WTC11 (cell line): ENCODE results near the gene AHNAK. TPM values are rescaled to one million over a fixed set of nuclear protein-coding genes. Genes with fewer than 3 reads are reported as not detected.

Source experiments
- ATAC-seq: fragments of 200-7000 bp; cut with Tn5 transposase; 2 replicates; pipeline ENCODE4 v1.10.0; 2021; ENCODE audit warnings: mild to moderate bottlenecking, moderate library complexity
- CTCF ChIA-PET: fragments of 300-600 bp; sonication (Branson Sonifier 250); formaldehyde crosslinking; loops from one replicate; lab custom pipeline; 2021; ENCODE audit warnings: antibody characterized with exemption; lab: Charles Lee
- POLR2A ChIA-PET: fragments of 350-600 bp; sonication (Branson Sonifier 250); formaldehyde crosslinking; loops from one replicate; lab custom pipeline; 2021; ENCODE audit warnings: antibody characterized with exemption; lab: Charles Lee
- DNase-seq: peaks from one replicate; pipeline ENCODE4 v3.0.0; 2021; ENCODE audit warnings: low spot score
- H3K27ac Mint-ChIP-seq: 2 replicates; pipeline ENCODE4 v1.8.0; 2021; ENCODE audit warnings: mixed read lengths
- H3K27me3 Mint-ChIP-seq: 2 replicates; pipeline ENCODE4 v1.8.0; 2021; ENCODE audit warnings: low read depth, mild to moderate bottlenecking, moderate library complexity, mixed read lengths
- H3K36me3 Mint-ChIP-seq: 2 replicates; pipeline ENCODE4 v1.8.0; 2021; ENCODE audit warnings: mixed read lengths
- H3K4me1 Mint-ChIP-seq: 2 replicates; pipeline ENCODE4 v1.8.0; 2022; ENCODE audit warnings: mixed read lengths
- H3K4me3 Mint-ChIP-seq: 2 replicates; pipeline ENCODE4 v1.8.0; 2021; ENCODE audit warnings: mild to moderate bottlenecking, moderate library complexity, mixed read lengths
- H3K9me3 Mint-ChIP-seq: 2 replicates; pipeline ENCODE4 v1.8.0; 2021; ENCODE audit warnings: mixed read lengths
- CBFB ChIP-seq: sonication (generic); formaldehyde crosslinking; IDR thresholded peaks from 2 replicates; pipeline ENCODE4 v1.8.1; 2022; ENCODE audit warnings: mild to moderate bottlenecking, low read depth, missing genetic modification reagents
- CREM ChIP-seq: sonication (generic); formaldehyde crosslinking; IDR thresholded peaks from 2 replicates; pipeline ENCODE4 v1.8.1; 2022; ENCODE audit warnings: mild to moderate bottlenecking, missing genetic modification reagents, moderate library complexity
- GABPB1 ChIP-seq: sonication (generic); formaldehyde crosslinking; IDR thresholded peaks from 2 replicates; pipeline ENCODE4 v1.8.1; 2023; ENCODE audit warnings: mild to moderate bottlenecking, missing genetic modification reagents
- IRF2 ChIP-seq: sonication (generic); formaldehyde crosslinking; IDR thresholded peaks from 2 replicates; pipeline ENCODE4 v1.8.0; 2022; ENCODE audit warnings: low read depth, missing genetic modification reagents, borderline replicate concordance
- JUN ChIP-seq: sonication (generic); formaldehyde crosslinking; IDR thresholded peaks from 2 replicates; pipeline ENCODE4 v1.8.0; 2023; ENCODE audit warnings: mild to moderate bottlenecking, missing genetic modification reagents
- TP53 ChIP-seq: sonication (generic); formaldehyde crosslinking; IDR thresholded peaks from 2 replicates; pipeline ENCODE4 v1.8.1; 2023; ENCODE audit warnings: mild to moderate bottlenecking, missing genetic modification reagents
- ZNF396 ChIP-seq: fragments of 250-450 bp; sonication (Bioruptor Pico); IDR thresholded peaks from 2 replicates; pipeline ENCODE4 v1.8.0; 2021; ENCODE audit warnings: mild to moderate bottlenecking, moderate library complexity, borderline replicate concordance
- ZNF423 ChIP-seq: fragments of 250-450 bp; sonication (Bioruptor Pico); IDR thresholded peaks from 2 replicates; pipeline ENCODE4 v2.1.2; 2022; ENCODE audit warnings: mild to moderate bottlenecking, moderate library complexity
- total RNA-seq: library from RNA; stranded (reverse); gene quantifications from 3 replicates; pipeline ENCODE4 v1.2.3, GENCODE V29; 2021
- TF ChIP-seq, protein P1 (sequence below): sonication (generic); formaldehyde crosslinking; IDR thresholded peaks from 2 replicates; pipeline ENCODE4 v1.8.1; 2022; ENCODE audit warnings: missing genetic modification reagents, borderline replicate concordance
- TF ChIP-seq, protein P2 (sequence below): sonication (generic); formaldehyde crosslinking; IDR thresholded peaks from 2 replicates; pipeline ENCODE4 v1.8.0; 2023; ENCODE audit warnings: mild to moderate bottlenecking, missing genetic modification reagents
- TF ChIP-seq, protein P3 (sequence below): fragments of 250-450 bp; sonication (Bioruptor Pico); IDR thresholded peaks from 2 replicates; pipeline ENCODE4 v1.9.0; 2021; ENCODE audit warnings: moderate library complexity, mild to moderate bottlenecking, inconsistent platforms, borderline replicate concordance
- TF ChIP-seq, protein P4 (sequence below): sonication (generic); formaldehyde crosslinking; IDR thresholded peaks from 2 replicates; pipeline ENCODE4 v1.8.1; 2023; ENCODE audit warnings: mild to moderate bottlenecking, missing genetic modification reagents, moderate library complexity
- TF ChIP-seq, protein P5 (sequence below): sonication (generic); formaldehyde crosslinking; IDR thresholded peaks from 2 replicates; pipeline ENCODE4 v1.8.1; 2023; ENCODE audit warnings: mild to moderate bottlenecking, missing genetic modification reagents, moderate library complexity
- TF ChIP-seq, protein P6 (sequence below): fragments of 250-450 bp; sonication (Bioruptor Pico); conservative IDR thresholded peaks from 2 replicates; pipeline ENCODE4 v1.9.0; 2021; ENCODE audit warnings: mild to moderate bottlenecking
- TF ChIP-seq, protein P7 (sequence below): sonication (generic); formaldehyde crosslinking; conservative IDR thresholded peaks from 2 replicates; pipeline ENCODE4 v1.8.1; 2022; ENCODE audit warnings: mild to moderate bottlenecking, missing genetic modification reagents

AHNAK gene
- total RNA-seq, 1 experiment from 2014 or later, result 21.0 TPM

DNA sequence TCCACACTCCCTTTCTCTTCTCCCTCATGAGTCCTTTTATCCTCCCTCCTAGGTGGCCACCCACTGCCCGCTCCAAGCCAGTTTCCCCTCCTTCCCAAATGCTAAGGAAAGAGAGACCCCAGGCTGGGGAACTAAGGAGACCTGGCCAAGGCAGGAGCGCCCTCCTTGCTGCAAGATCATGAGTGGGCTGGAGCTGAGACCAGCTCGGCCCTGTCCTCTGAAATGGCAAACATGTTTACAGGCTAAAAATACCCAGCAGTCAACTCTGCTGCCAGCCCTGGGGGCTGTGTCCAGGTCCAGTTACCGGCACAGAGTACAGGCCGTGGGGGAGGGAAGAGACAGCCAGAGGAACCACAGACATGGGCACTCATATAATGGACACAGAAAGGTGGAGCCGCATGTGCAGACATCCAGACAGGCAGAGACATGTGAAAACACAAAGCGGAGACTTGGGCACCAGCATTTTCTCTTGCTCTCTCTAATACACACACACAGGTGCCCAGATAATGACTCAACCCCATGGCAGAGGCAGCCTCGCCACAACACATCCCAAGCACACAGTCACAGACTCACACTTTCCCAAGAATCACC is 1.2 kb upstream of the AHNAK start:
- CTCF ChIA-PET, result interaction anchor here (1.8 to 13.3 kb wide), 4 partner anchors 8 to 154 kb away, joined by 4 to 552 read pairs (median 295); partner anchors contain the start of gene SCGB1A1
- DNase-seq (no peak), ATAC-seq (no peak)
- POLR2A ChIA-PET, result interaction anchor here (1.5 to 2.2 kb wide), 2 partner anchors 123 to 153 kb away, joined by 5 to 6 read pairs; no protein-coding TSS in a partner anchor
- Mint-ChIP-seq H3K9me3 (no peaks in the 10 kb centered on the region), H3K36me3 (no peaks in the 10 kb centered on the region), H3K27me3 (peaks cover 77% of the 10 kb centered on the region), H3K4me3 (peak overlapping the region; percentile 82), H3K4me1 (peaks cover 48% of the 10 kb centered on the region), H3K27ac (no peak overlapping the region)
- TF ChIP-seq ZNF423, result no peak
- TF ChIP-seq, protein P1, sequence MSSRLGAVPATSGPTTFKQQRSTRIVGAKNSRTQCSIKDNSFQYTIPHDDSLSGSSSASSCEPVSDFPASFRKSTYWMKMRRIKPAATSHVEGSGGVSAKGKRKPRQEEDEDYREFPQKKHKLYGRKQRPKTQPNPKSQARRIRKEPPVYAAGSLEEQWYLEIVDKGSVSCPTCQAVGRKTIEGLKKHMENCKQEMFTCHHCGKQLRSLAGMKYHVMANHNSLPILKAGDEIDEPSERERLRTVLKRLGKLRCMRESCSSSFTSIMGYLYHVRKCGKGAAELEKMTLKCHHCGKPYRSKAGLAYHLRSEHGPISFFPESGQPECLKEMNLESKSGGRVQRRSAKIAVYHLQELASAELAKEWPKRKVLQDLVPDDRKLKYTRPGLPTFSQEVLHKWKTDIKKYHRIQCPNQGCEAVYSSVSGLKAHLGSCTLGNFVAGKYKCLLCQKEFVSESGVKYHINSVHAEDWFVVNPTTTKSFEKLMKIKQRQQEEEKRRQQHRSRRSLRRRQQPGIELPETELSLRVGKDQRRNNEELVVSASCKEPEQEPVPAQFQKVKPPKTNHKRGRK (CRISPR knock-in tag), result no peak
- no peak for TF ChIP-seq CBFB (CRISPR knock-in tag)
- TF ChIP-seq, protein P2, sequence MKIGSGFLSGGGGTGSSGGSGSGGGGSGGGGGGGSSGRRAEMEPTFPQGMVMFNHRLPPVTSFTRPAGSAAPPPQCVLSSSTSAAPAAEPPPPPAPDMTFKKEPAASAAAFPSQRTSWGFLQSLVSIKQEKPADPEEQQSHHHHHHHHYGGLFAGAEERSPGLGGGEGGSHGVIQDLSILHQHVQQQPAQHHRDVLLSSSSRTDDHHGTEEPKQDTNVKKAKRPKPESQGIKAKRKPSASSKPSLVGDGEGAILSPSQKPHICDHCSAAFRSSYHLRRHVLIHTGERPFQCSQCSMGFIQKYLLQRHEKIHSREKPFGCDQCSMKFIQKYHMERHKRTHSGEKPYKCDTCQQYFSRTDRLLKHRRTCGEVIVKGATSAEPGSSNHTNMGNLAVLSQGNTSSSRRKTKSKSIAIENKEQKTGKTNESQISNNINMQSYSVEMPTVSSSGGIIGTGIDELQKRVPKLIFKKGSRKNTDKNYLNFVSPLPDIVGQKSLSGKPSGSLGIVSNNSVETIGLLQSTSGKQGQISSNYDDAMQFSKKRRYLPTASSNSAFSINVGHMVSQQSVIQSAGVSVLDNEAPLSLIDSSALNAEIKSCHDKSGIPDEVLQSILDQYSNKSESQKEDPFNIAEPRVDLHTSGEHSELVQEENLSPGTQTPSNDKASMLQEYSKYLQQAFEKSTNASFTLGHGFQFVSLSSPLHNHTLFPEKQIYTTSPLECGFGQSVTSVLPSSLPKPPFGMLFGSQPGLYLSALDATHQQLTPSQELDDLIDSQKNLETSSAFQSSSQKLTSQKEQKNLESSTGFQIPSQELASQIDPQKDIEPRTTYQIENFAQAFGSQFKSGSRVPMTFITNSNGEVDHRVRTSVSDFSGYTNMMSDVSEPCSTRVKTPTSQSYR (CRISPR knock-in tag), result no peak
- no peak for TF ChIP-seq ZNF396 (CRISPR knock-in tag)
- no peak for TF ChIP-seq JUN (CRISPR knock-in tag)
- no peak for TF ChIP-seq TP53 (CRISPR knock-in tag)
- TF ChIP-seq, protein P3, sequence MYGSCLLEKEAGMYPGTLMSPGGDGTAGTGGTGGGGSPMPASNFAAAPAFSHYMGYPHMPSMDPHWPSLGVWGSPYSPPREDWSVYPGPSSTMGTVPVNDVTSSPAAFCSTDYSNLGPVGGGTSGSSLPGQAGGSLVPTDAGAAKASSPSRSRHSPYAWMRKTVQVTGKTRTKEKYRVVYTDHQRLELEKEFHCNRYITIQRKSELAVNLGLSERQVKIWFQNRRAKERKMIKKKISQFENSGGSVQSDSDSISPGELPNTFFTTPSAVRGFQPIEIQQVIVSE (CRISPR knock-in tag), result no peak
- TF ChIP-seq, protein P4, sequence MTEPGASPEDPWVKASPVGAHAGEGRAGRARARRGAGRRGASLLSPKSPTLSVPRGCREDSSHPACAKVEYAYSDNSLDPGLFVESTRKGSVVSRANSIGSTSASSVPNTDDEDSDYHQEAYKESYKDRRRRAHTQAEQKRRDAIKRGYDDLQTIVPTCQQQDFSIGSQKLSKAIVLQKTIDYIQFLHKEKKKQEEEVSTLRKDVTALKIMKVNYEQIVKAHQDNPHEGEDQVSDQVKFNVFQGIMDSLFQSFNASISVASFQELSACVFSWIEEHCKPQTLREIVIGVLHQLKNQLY (CRISPR knock-in tag), result no peak
- TF ChIP-seq, protein P5, sequence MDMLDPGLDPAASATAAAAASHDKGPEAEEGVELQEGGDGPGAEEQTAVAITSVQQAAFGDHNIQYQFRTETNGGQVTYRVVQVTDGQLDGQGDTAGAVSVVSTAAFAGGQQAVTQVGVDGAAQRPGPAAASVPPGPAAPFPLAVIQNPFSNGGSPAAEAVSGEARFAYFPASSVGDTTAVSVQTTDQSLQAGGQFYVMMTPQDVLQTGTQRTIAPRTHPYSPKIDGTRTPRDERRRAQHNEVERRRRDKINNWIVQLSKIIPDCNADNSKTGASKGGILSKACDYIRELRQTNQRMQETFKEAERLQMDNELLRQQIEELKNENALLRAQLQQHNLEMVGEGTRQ (CRISPR knock-in tag), result no peak
- TF ChIP-seq IRF2, result no peak
- TF ChIP-seq GABPB1 (CRISPR knock-in tag), result no peak
- TF ChIP-seq, protein P6, sequence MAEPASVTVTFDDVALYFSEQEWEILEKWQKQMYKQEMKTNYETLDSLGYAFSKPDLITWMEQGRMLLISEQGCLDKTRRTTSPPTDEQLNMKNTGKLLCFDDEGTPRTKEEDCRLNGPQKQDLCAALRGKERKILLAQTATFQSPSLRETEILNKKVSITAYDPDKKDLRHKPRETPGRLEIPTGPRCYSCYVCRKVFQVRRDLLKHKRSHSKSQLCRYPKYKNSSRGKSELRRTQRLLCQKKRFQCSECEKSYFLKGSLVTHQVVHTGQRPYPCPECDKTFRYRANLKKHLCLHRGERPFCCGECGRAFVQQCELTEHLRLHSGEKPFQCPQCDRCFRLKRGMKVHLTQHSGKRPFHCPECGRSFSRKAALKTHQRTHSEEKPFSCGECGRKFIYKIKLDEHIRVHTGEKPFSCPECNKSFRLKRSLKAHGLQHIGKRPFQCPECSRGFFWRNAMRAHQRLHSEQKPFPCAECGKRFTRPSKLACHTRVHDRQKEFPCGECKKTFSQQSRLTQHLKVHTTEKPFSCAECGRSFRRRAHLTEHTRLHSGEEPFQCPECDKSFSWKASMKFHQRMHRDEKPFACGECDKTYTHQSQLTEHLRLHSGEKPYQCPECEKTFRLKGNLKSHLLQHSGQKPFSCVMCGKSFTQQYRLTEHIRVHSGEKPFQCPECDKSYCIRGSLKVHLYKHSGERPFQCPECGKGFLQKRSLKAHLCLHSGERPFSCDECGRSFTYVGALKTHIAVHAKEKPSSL (CRISPR knock-in tag), result no peak
- no peak for TF ChIP-seq CREM (CRISPR knock-in tag)
- TF ChIP-seq, protein P7, sequence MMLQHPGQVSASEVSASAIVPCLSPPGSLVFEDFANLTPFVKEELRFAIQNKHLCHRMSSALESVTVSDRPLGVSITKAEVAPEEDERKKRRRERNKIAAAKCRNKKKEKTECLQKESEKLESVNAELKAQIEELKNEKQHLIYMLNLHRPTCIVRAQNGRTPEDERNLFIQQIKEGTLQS (CRISPR knock-in tag), result no peak
